SIG-M5 treated with dmso at 0.1 percent for 504 hours (cell line): Measurements from ENCODE around the gene CYP24A1.

Experiments used
- DNase-seq: peaks from one replicate; lab custom pipeline; 2025; ENCODE audit not compliant: unreplicated experiment; lab: John Stamatoyannopoulos, UW

CYP24A1 gene

GRCh38 chr20:54158226-54158625, 15.6 kb downstream of the CYP24A1 start:
- no peak for DNase-seq

- no peak for DNase-seq
Measured at GRCh38 chr20:54156981-54157835, 16.6 kb downstream of the CYP24A1 start.

- no peak for DNase-seq
Measured at GRCh38 chr20:54156522-54156921, 17.3 kb downstream of the CYP24A1 start.

- DNase-seq: no peak
Measured at GRCh38 chr20:54155736-54156317, 18.0 kb downstream of the CYP24A1 start.

- no peak for DNase-seq
Measured at GRCh38 chr20:54154439-54154838, 19.3 kb downstream of the CYP24A1 start.

- DNase-seq: no peak
Measured at GRCh38 chr20:54153847-54154246, 19.9 kb downstream of the CYP24A1 start.

- no peak for DNase-seq
Measured at GRCh38 chr20:54153041-54153327, 20.8 kb downstream of the CYP24A1 start.

GRCh38 chr20:54152227-54153040, 21.4 kb downstream of the CYP24A1 start:
- DNase-seq: no peak

- no peak for DNase-seq
Measured at GRCh38 chr20:54151511-54152226, 22.1 kb downstream of the CYP24A1 start.

- DNase-seq: no peak
Measured at GRCh38 chr20:54151075-54151439, 22.7 kb downstream of the CYP24A1 start.

GRCh38 chr20:54149765-54150264, 24.0 kb downstream of the CYP24A1 start:
- no peak for DNase-seq

GRCh38 chr20:54148947-54149764, 24.6 kb downstream of the CYP24A1 start:
- DNase-seq: peak; percentile 100

- DNase-seq: no peak
Measured at GRCh38 chr20:54146672-54147071, 27.1 kb downstream of the CYP24A1 start.

- no peak for DNase-seq
Measured at GRCh38 chr20:54144847-54145414, 28.9 kb downstream of the CYP24A1 start.

- DNase-seq: no peak
Measured at GRCh38 chr20:54140927-54141566, 32.7 kb downstream of the CYP24A1 start.

GRCh38 chr20:54140486-54140885, 33.3 kb downstream of the CYP24A1 start:
- no peak for DNase-seq

GRCh38 chr20:54140067-54140466, 33.7 kb downstream of the CYP24A1 start:
- DNase-seq: no peak

GRCh38 chr20:54139188-54139587, 34.6 kb downstream of the CYP24A1 start:
- no peak for DNase-seq

- peak; percentile 52 for DNase-seq
Measured at GRCh38 chr20:54138427-54138826, 35.4 kb downstream of the CYP24A1 start.
